ENCODE results near the gene PACRG.

Gene PACRG

GRCh38 chr6:162887981-162888689 lies 160.4 kb downstream of the PACRG start:
- no peaks in the 10 kb centered on the region for H3K36me3 ChIP-seq (ENCODE audit: insufficient read depth, low read length)
- H3K4me1 ChIP-seq (ENCODE audit: insufficient read depth, low read length), result no peaks in the 10 kb centered on the region
- no peak overlapping the region for H3K9ac ChIP-seq (ENCODE audit: low read depth, low read length)
- H3K9me3 ChIP-seq (ENCODE audit: control insufficient read depth, insufficient read depth, low read length), result no peaks in the 10 kb centered on the region; the same call in 1 of the 2 replicates

DNA sequence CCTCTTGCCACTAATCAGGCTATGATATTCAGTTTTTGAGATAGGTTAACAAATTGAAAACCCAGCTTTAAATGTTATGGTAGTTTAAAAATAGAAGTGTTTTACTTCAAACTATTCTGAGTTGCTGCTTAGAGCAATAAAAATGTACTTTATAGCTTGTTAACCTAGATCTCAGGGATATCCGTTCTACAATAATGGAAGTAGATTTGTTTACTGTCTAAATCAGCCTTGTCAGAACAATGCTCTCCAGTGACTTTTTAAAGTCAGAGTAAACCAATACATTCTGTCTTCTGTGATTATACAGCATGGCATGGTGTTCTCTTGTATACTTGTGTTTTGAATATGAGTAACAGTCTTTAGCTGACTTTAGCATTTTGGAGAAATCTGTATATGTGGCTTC lies 161.5 kb downstream of the PACRG start:
- Histone ChIP-seq H3K36me3 (ENCODE audit: insufficient read depth, low read length) (no peaks in the 10 kb centered on the region), H3K4me1 (ENCODE audit: insufficient read depth, low read length) (no peaks in the 10 kb centered on the region), H3K9me3 (ENCODE audit: control insufficient read depth, insufficient read depth, low read length) (no peaks in the 10 kb centered on the region; the same call in 1 of the 2 replicates), H3K9ac (ENCODE audit: low read depth, low read length) (no peak overlapping the region)

DNA sequence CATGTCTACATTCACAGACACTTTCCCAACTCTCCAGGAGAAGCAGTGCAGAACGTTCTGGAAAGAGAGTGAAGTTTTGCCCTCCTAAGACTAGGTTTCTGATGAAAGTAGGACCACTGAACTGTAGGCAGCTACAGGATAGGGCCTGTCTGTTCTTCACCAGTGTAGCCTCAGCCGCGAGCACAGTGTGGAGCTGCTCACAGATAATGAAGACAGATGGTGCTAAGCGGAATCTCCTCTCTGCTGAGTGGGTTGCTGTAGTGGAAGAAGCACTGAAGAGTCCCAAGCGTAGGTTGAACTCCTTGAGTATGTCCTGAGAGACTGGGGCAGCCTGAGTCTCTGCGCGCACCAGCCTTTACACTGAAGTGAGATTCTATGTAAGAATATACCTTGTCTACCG lies 170.2 kb downstream of the PACRG start:
- Histone ChIP-seq H3K4me1 (ENCODE audit: insufficient read depth, low read length) (no peaks in the 10 kb centered on the region), H3K9me3 (ENCODE audit: control insufficient read depth, insufficient read depth, low read length) (no peaks in the 10 kb centered on the region), H3K9ac (ENCODE audit: low read depth, low read length) (no peak overlapping the region), H3K36me3 (ENCODE audit: insufficient read depth, low read length) (no peaks in the 10 kb centered on the region)

GRCh38 chr6:162899148-162899547 lies 171.4 kb downstream of the PACRG start:
- H3K36me3 ChIP-seq (ENCODE audit: insufficient read depth, low read length), result no peaks in the 10 kb centered on the region
- no peaks in the 10 kb centered on the region for H3K4me1 ChIP-seq (ENCODE audit: insufficient read depth, low read length)
- no peaks in the 10 kb centered on the region for H3K9me3 ChIP-seq (ENCODE audit: control insufficient read depth, insufficient read depth, low read length)
- no peak overlapping the region for H3K9ac ChIP-seq (ENCODE audit: low read depth, low read length)

GRCh38 chr6:162900503-162900902 lies 172.7 kb downstream of the PACRG start:
- Histone ChIP-seq H3K4me1 (ENCODE audit: insufficient read depth, low read length) (no peaks in the 10 kb centered on the region), H3K9ac (ENCODE audit: low read depth, low read length) (no peak overlapping the region), H3K36me3 (ENCODE audit: insufficient read depth, low read length) (no peaks in the 10 kb centered on the region), H3K9me3 (ENCODE audit: control insufficient read depth, insufficient read depth, low read length) (no peaks in the 10 kb centered on the region)

GRCh38 chr6:162904069-162904663 lies 176.4 kb downstream of the PACRG start:
- Histone ChIP-seq H3K4me1 (ENCODE audit: insufficient read depth, low read length) (no peaks in the 10 kb centered on the region), H3K9me3 (ENCODE audit: control insufficient read depth, insufficient read depth, low read length) (no peaks in the 10 kb centered on the region), H3K36me3 (ENCODE audit: insufficient read depth, low read length) (no peaks in the 10 kb centered on the region), H3K9ac (ENCODE audit: low read depth, low read length) (no peak overlapping the region)

GRCh38 chr6:162906479-162906878 lies 178.7 kb downstream of the PACRG start:
- no peaks in the 10 kb centered on the region for H3K36me3 ChIP-seq (ENCODE audit: insufficient read depth, low read length)
- H3K9me3 ChIP-seq (ENCODE audit: control insufficient read depth, insufficient read depth, low read length), result no peaks in the 10 kb centered on the region
- no peak overlapping the region for H3K9ac ChIP-seq (ENCODE audit: low read depth, low read length)
- no peaks in the 10 kb centered on the region for H3K4me1 ChIP-seq (ENCODE audit: insufficient read depth, low read length)

- Histone ChIP-seq H3K36me3 (ENCODE audit: insufficient read depth, low read length) (no peaks in the 10 kb centered on the region), H3K4me1 (ENCODE audit: insufficient read depth, low read length) (no peaks in the 10 kb centered on the region), H3K9me3 (ENCODE audit: control insufficient read depth, insufficient read depth, low read length) (no peaks in the 10 kb centered on the region), H3K9ac (ENCODE audit: low read depth, low read length) (no peak overlapping the region)
These were observed 180.2 kb downstream of the PACRG start for GRCh38 chr6:162907876-162908481.

DNA sequence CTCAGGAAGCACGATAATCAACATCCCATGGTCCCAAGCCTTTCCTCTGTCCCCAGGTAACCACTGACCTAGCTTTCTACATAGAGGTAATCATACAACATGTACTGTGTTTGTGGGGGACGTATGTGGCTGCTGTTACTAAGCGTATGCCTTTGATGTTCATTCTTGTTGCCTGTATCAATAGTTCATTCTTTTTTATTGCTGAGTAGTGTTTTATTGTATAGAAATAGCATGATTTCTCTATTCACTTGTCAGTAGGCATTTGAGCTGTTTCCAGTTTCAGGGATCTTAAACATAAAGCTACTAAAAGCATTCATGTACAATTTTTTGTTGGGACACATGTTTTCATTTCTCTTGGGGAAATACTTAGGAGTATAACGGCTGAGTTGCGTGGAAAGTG lies 185.4 kb downstream of the PACRG start:
- Histone ChIP-seq H3K36me3 (ENCODE audit: insufficient read depth, low read length) (no peaks in the 10 kb centered on the region), H3K9ac (ENCODE audit: low read depth, low read length) (no peak overlapping the region), H3K4me1 (ENCODE audit: insufficient read depth, low read length) (no peaks in the 10 kb centered on the region), H3K9me3 (ENCODE audit: control insufficient read depth, insufficient read depth, low read length) (no peaks in the 10 kb centered on the region)

DNA sequence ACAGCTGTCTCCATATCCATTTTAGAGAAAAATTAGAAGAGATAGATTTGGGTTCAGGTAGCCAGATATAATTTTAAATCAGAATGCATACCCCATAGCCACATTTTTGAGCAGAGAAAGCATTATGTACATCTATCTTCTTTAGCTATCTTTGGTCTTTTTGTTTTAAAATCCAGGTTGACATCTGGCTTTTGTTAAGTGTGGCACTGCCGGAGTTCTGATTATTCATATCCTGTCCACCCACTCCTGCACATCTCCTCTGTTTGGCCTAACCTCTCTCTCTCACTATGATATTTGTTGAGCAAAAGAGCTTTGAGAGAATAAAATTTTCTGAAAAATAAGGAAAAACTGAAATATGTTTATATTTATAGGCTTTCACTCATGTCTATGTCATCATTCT lies 189.7 kb downstream of the PACRG start:
- H3K9me3 ChIP-seq (ENCODE audit: control insufficient read depth, insufficient read depth, low read length), result no peaks in the 10 kb centered on the region
- no peaks in the 10 kb centered on the region for H3K4me1 ChIP-seq (ENCODE audit: insufficient read depth, low read length)
- no peak overlapping the region for H3K9ac ChIP-seq (ENCODE audit: low read depth, low read length)
- no peaks in the 10 kb centered on the region for H3K36me3 ChIP-seq (ENCODE audit: insufficient read depth, low read length)

DNA sequence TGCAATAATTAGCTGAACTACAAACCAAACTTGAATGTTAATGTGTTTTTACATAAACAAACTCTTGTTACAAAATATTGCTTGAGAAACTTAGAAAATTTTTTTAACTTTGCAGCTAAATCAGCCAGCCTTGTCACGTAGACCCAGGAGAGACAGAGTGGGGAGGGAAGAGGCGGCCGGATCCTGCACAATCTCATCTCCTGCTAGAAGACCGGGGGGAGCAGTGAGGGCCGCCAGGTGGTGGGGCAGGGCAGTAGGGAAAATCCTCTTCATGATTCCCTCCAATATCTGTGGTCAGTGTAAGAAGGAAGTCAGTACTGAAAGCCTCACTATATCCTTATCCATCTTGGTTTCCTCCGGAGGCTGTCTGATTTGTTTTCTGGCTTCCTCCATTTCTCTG lies 193.3 kb downstream of the PACRG start:
- H3K9me3 ChIP-seq (ENCODE audit: control insufficient read depth, insufficient read depth, low read length), result no peaks in the 10 kb centered on the region
- H3K4me1 ChIP-seq (ENCODE audit: insufficient read depth, low read length), result no peaks in the 10 kb centered on the region
- no peak overlapping the region for H3K9ac ChIP-seq (ENCODE audit: low read depth, low read length)
- H3K36me3 ChIP-seq (ENCODE audit: insufficient read depth, low read length), result no peaks in the 10 kb centered on the region

GRCh38 chr6:162921510-162922040 lies 193.8 kb downstream of the PACRG start:
- Histone ChIP-seq H3K9ac (ENCODE audit: low read depth, low read length) (no peak overlapping the region), H3K9me3 (ENCODE audit: control insufficient read depth, insufficient read depth, low read length) (no peaks in the 10 kb centered on the region), H3K4me1 (ENCODE audit: insufficient read depth, low read length) (no peaks in the 10 kb centered on the region)

DNA sequence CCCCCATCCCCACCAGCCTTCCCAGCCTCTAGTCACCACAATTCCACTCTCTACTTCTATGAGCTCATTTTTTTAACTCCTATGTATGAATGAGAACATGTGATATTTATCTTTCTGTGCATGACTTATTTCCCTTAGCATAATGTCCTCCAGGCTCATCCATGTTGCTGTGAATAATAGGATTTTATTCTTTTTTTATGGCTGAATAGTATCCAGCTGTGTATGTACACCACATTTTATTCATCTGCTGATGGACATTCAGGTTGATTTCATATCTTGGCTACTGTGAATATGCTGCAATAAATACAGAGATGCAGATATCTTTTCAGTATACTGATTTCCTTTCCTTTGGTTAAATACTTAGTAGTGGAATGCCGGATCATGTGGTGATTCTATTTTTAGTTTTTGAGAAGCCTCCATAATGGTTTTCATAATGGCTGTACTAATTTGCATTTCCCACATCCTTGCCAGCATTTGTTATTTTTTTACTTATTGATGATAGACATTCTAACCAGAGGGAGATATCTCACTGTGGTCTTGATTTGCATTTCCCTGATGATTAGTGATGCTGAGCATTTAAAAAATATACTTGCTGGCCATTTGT lies 194.9 kb downstream of the PACRG start:
- Histone ChIP-seq H3K4me1 (ENCODE audit: insufficient read depth, low read length) (no peaks in the 10 kb centered on the region), H3K9ac (ENCODE audit: low read depth, low read length) (no peak overlapping the region), H3K9me3 (ENCODE audit: control insufficient read depth, insufficient read depth, low read length) (no peaks in the 10 kb centered on the region), H3K36me3 (ENCODE audit: insufficient read depth, low read length) (no peaks in the 10 kb centered on the region)

More at GRCh38 chr6:162921510-162922040, 193.8 kb downstream of the PACRG start:
- no peaks in the 10 kb centered on the region for H3K36me3 ChIP-seq (ENCODE audit: insufficient read depth, low read length)

DNA sequence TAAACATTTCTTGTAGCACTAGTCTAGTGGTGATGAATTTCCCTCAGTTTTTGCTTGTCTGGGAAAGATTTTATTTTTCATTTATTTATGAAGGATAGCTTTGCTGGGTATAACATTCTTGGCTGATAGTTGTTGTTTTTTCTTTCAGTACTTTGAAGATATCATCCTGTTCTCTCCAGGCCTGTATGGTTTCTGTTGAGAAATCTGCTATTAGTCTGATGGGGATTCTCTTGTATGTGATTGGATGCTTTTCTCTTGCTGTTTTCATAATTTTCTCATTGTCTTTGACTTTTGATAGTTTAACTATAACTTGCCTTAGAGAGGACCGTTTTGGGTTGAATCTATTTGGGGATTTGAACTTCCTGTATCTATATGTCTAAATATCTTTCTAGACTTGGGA lies 207.1 kb downstream of the PACRG start:
- Histone ChIP-seq H3K9ac (ENCODE audit: low read depth, low read length) (no peak overlapping the region), H3K4me1 (ENCODE audit: insufficient read depth, low read length) (no peaks in the 10 kb centered on the region), H3K36me3 (ENCODE audit: insufficient read depth, low read length) (no peaks in the 10 kb centered on the region), H3K9me3 (ENCODE audit: control insufficient read depth, insufficient read depth, low read length) (peaks cover 8% of the 10 kb centered on the region; the same call in 1 of the 2 replicates)

Measured in ES-I3 (cell line).